ENCODE results near the gene ERC1.

ERC1 gene

DNA sequence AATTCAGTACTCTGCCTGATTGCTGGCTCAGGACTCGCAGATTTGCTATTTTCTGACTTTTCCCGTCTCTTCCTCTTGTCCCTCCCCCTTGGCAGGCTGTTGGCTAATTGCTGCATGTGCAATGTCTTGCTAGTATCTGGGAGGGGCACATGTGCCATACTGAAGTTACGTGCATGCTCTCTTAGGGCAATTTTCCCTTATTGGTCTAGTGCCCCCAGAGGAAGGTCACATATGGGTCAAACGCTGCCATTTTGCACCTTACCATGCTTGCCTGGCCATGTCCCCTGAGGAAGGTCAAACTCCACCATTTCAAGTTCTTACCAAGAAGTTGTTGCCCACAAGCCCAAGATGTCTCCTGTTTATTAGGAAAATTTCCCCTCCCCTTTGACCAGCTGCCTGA is 13.9 kb upstream of the ERC1 start:
- CTCF ChIA-PET = no interaction called here
- no peak overlapping the region for H3K27ac ChIP-seq
- POLR2A ChIA-PET (ENCODE audit: low non-redundant PET) = no interaction called here
- no peak for DNase-seq (ENCODE audit: low spot score)
- TF ChIP-seq, protein P1, sequence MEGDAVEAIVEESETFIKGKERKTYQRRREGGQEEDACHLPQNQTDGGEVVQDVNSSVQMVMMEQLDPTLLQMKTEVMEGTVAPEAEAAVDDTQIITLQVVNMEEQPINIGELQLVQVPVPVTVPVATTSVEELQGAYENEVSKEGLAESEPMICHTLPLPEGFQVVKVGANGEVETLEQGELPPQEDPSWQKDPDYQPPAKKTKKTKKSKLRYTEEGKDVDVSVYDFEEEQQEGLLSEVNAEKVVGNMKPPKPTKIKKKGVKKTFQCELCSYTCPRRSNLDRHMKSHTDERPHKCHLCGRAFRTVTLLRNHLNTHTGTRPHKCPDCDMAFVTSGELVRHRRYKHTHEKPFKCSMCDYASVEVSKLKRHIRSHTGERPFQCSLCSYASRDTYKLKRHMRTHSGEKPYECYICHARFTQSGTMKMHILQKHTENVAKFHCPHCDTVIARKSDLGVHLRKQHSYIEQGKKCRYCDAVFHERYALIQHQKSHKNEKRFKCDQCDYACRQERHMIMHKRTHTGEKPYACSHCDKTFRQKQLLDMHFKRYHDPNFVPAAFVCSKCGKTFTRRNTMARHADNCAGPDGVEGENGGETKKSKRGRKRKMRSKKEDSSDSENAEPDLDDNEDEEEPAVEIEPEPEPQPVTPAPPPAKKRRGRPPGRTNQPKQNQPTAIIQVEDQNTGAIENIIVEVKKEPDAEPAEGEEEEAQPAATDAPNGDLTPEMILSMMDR (conservative IDR thresholded peaks at IDR 0.05; ENCODE audit: low read depth) = no peak

DNA sequence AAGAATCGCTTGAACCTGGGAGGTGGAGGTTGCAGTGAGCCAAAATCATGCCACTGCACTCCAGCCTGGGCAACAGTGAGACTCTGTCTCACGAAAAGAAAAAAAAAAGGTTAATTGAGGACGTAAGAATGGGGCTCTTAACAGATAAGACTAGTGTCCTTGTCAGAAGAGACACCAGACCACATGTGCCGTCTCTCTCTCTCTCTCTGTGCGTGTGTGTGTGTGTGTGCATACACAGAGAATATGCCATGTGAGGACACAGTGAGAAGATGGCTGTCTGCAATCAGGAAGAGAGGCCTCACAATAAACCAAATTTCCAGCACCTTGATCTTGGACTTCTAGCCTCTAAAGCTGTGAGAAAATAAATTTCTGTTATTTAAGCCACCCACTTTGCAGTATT is 11.7 kb upstream of the ERC1 start:
- DNase-seq (ENCODE audit: low spot score) = no peak
- no peak overlapping the region for H3K27ac ChIP-seq
- ChIA-PET CTCF (interaction anchor here (0.6 kb wide), 1 partner anchor 458 kb away, joined by 4 read pairs; no protein-coding TSS in a partner anchor), POLR2A (ENCODE audit: low non-redundant PET) (no interaction called here)
- TF ChIP-seq, protein P1 (conservative IDR thresholded peaks at IDR 0.05; ENCODE audit: low read depth) = no peak

DNA sequence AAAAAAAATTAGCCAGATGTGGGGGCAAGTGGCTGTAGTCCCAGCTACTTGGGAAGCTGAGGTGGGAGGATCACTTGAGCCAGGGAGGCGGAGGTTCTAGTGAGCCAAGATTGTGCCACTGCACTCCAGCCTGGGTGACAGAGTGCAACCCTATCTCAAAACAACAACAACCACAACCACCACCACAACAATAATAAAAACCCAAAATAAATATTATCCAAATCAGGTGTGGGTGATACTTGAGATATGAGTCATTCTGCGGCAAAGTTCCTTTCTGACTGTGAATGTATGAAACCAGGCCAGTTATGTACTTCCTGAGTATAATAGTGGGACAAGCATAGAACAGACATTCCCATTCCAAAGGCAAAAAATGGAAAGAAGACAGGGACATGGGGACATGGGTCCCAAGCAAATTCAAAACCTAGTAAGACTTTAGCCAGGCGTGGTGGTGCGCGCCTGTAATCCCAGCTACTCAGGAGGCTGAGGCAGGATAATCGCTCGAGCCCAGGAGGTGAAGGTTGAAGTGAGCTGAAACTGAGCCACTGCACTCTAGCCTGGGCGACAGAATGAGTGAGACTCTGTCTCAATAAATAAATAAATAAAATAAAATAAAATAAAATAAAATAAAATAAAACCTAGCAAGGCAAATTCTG is 9.7 kb upstream of the ERC1 start:
- peak; percentile 25 for DNase-seq (ENCODE audit: low spot score)
- H3K27ac ChIP-seq = no peak overlapping the region
- TF ChIP-seq, protein P1 (conservative IDR thresholded peaks at IDR 0.05; ENCODE audit: low read depth) = no peak
- CTCF ChIA-PET = no interaction called here
- POLR2A ChIA-PET (ENCODE audit: low non-redundant PET) = no interaction called here

DNA sequence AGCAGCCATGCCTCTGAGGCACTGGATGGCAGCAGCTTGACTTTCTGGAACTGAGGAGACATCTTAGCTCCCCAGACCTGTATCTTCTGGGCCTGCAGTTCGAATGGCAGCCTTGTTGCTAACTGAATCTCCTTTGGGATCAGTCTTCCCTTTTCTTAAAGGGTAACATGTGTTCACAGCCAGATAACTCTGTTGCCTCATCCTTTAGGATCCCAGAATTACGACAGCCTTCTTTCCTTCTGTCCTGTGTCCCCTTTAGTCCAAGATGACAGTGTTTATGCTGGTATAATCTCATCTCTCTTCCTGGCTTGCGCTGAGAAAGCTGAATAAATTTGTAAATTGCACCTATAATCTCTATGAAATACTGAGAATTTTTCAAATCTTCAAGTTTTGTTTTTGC is 9.1 kb upstream of the ERC1 start:
- TF ChIP-seq, protein P1 (conservative IDR thresholded peaks at IDR 0.05; ENCODE audit: low read depth) = no peak
- H3K27ac ChIP-seq = no peak overlapping the region
- no peak for DNase-seq (ENCODE audit: low spot score)
- CTCF ChIA-PET = interaction anchor here (0.6 kb wide), 1 partner anchor 82 kb away, joined by 6 read pairs; no protein-coding TSS in a partner anchor
- POLR2A ChIA-PET (ENCODE audit: low non-redundant PET) = no interaction called here

DNA sequence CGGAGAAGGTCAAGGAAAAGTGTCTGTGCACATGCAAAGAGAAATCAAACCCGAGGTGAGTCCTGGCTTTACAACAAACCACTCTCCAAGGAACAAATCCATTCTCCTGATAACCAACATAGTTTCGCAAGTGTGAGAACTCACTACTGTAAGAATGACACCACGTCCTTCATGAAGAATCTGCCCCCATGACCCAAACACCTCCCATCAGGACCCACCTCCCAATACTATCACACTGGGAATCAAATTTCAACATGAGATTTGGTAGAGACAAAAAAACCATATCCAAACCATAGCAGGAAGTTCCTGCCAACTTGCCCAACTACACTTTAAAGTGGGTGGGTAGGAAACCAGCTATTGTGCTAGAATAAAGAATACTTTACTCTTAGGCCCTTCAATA is 2.4 kb upstream of the ERC1 start:
- no peak overlapping the region for H3K27ac ChIP-seq
- CTCF ChIA-PET = no interaction called here
- no peak for DNase-seq (ENCODE audit: low spot score)
- POLR2A ChIA-PET (ENCODE audit: low non-redundant PET) = no interaction called here
- TF ChIP-seq, protein P1 (conservative IDR thresholded peaks at IDR 0.05; ENCODE audit: low read depth) = no peak

DNA sequence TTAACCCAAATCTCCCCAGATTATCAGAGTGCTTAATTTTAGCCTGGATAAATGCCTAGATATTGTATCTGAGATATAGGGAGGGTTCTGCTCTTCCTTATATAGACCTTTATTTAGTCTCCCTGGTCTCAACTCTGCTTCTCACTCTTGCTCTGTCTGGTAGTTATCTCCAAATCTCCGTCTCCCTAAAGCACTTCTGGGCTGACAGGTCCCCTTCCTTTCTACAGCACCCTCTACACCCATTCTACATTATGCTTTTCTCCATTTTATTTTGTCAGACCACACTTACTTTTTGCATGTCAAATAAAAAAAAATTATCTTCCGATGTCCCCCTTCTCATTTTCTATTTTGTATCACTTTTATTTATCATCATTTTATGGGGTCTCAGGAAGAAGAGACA is 2.0 kb upstream of the ERC1 start:
- TF ChIP-seq, protein P1 (conservative IDR thresholded peaks at IDR 0.05; ENCODE audit: low read depth) = no peak
- ChIA-PET CTCF (no interaction called here), POLR2A (ENCODE audit: low non-redundant PET) (no interaction called here)
- no peak for DNase-seq (ENCODE audit: low spot score)
- H3K27ac ChIP-seq = no peak overlapping the region

Measured in RWPE1 (cell line).